HCT116 (cell line): ENCODE measurements around the gene CTNNA1. TPM values are rescaled to one million over a fixed set of nuclear protein-coding genes. Genes with fewer than 3 reads are reported as not detected.
A peak's percentile ranks its signal among the peaks of the same experiment; 100 is the strongest.
"Not testable (repeated sequence)": the region's sequence is repeated elsewhere in the genome, so short reads cannot be mapped to it uniquely, and the experiment has no call there.

Experiments
- ATAC-seq: fragments of 200-7000 bp; cut with Tn5 transposase; 2 replicates; pipeline ENCODE4 v1.9.1; 2020; ENCODE audit warnings: mild to moderate bottlenecking, moderate library complexity
- BruUV-seq: library from RNA; stranded (reverse); fragments of 400-500 nt; replicated peaks from 2 replicates; lab custom pipeline; 2021; lab: Mats Ljungman, UMichigan
- CTCF ChIA-PET: fragments of 300-600 bp; sonication (Branson Sonifier 250); formaldehyde crosslinking; loops from one replicate; lab custom pipeline; 2021; ENCODE audit warnings: antibody characterized with exemption; lab: Charles Lee
- POLR2A ChIA-PET: fragments of 300-600, 350-600 bp; sonication (Branson Sonifier 250); formaldehyde crosslinking; loops from one replicate; lab custom pipeline; 2021; ENCODE audit warnings: antibody characterized with exemption; lab: Charles Lee
- RAD21 ChIA-PET, 2 experiments: fragments of 300-600 bp; sonication (Branson Sonifier 250); formaldehyde crosslinking; loops; one replicate each; lab custom pipeline; 2023; ENCODE audit warnings: low total read pairs in 2 of 2; ENCODE audit not compliant: uncharacterized antibody in 2 of 2, unreplicated experiment in 2 of 2, low non-redundant PET in 1 of 2; lab: Charles Lee
- DNase-seq: peaks from one replicate; pipeline ENCODE4 v3.0.0-alpha.2; 2010; ENCODE audit warnings: low read depth, low spot score
- H2AFZ ChIP-seq: fragments of 200-600 bp; shearing (Covaris generic), sonication (generic); 2 replicates; pipeline ENCODE4 v1.6.1; 2017; ENCODE audit warnings: low read depth, mixed run types, mixed read lengths, antibody characterized with exemption, low read length; ENCODE audit not compliant: poor library complexity, severe bottlenecking
- H3K27ac ChIP-seq: 2 replicates; pipeline ENCODE4 v1.5.1; 2012; ENCODE audit warnings: low read depth, low read length
- H3K27me3 ChIP-seq: fragments of 200-600 bp; sonication (generic); 2 replicates; pipeline ENCODE4 v1.6.1; 2016; ENCODE audit warnings: mixed run types, low read length, mixed read lengths; ENCODE audit not compliant: insufficient read depth
- H3K36me3 ChIP-seq, 2 experiments: fragments of 200-500 bp in 1 of 2; fragments of 200-600 bp in 1 of 2; sonication (Bioruptor generic) in 1 of 2; sonication (generic) in 1 of 2; 2 replicates each; pipeline versions ENCODE4 v1.5.1 to v1.6.1; 2014 to 2016; ENCODE audit warnings: low read length in 2 of 2, inconsistent platforms in 1 of 2, mixed read lengths in 1 of 2, mixed run types in 1 of 2; ENCODE audit not compliant: insufficient read depth in 2 of 2, control insufficient read depth in 1 of 2
- H3K4me1 ChIP-seq, 2 experiments: fragments of 200-600 bp in 1 of 2; sonication (generic) in 1 of 2; 2 replicates each; pipeline versions ENCODE4 v1.5.1 to v1.6.1; 2012 to 2017; ENCODE audit warnings: low read length in 2 of 2, inconsistent platforms in 1 of 2, mild to moderate bottlenecking in 1 of 2, mixed read lengths in 1 of 2, mixed run types in 1 of 2, moderate library complexity in 1 of 2; ENCODE audit not compliant: insufficient read depth in 2 of 2, control insufficient read depth in 1 of 2
- H3K4me2 ChIP-seq: fragments of 200-600 bp; sonication (generic); 2 replicates; pipeline ENCODE4 v1.6.1; 2017; ENCODE audit warnings: mixed run types, low read length, mixed read lengths
- H3K4me3 ChIP-seq, 2 experiments: fragments of 200-600 bp in 1 of 2; sonication (generic) in 1 of 2; replicated peaks in 1 of 2; 2 replicates each; pipeline ENCODE4 v1.5.1; 2011 to 2016; ENCODE audit warnings: low read length in 2 of 2, control low read depth in 1 of 2, low read depth in 1 of 2, mild to moderate bottlenecking in 1 of 2, mixed read lengths in 1 of 2, mixed run types in 1 of 2
- H3K79me2 ChIP-seq: fragments of 200-600 bp; sonication (generic); 2 replicates; pipeline ENCODE4 v1.6.1; 2017; ENCODE audit warnings: mild to moderate bottlenecking, mixed run types, low read length, moderate library complexity, mixed read lengths; ENCODE audit not compliant: insufficient read depth
- H3K9ac ChIP-seq: fragments of 200-600 bp; sonication (generic); 2 replicates; pipeline ENCODE4 v1.6.1; 2016; ENCODE audit warnings: low read length, mixed read lengths
- H3K9me2 ChIP-seq: fragments of 200-600 bp; sonication (generic), shearing (Covaris generic); 2 replicates; pipeline ENCODE4 v1.6.1; 2017; ENCODE audit warnings: mixed run types, mild to moderate bottlenecking, moderate library complexity; ENCODE audit not compliant: insufficient read depth
- H3K9me3 ChIP-seq, 2 experiments: fragments of 200-500 bp in 1 of 2; fragments of 200-600 bp in 1 of 2; sonication (Bioruptor generic) in 1 of 2; sonication (generic) in 1 of 2; 2 replicates each; pipeline ENCODE4 v1.6.1; 2014 to 2017; ENCODE audit warnings: low read length in 2 of 2, mixed read lengths in 2 of 2, inconsistent platforms in 1 of 2, low read depth in 1 of 2, mild to moderate bottlenecking in 1 of 2, mixed run types in 1 of 2, moderate library complexity in 1 of 2; ENCODE audit not compliant: control insufficient read depth in 1 of 2, insufficient read depth in 1 of 2
- H4K20me1 ChIP-seq: fragments of 200-600 bp; sonication (generic), shearing (Covaris generic); 2 replicates; pipeline ENCODE4 v1.6.1; 2017; ENCODE audit warnings: mixed run types, mild to moderate bottlenecking, moderate library complexity; ENCODE audit not compliant: insufficient read depth
- ATF3 ChIP-seq: IDR thresholded peaks from 2 replicates; pipeline ENCODE4 v1.6.1; 2012
- CBX3 ChIP-seq: IDR thresholded peaks from 2 replicates; pipeline ENCODE4 v1.6.1; 2012; ENCODE audit warnings: low read depth
- CEBPB ChIP-seq: IDR thresholded peaks from 2 replicates; pipeline ENCODE4 v1.6.1; 2012; ENCODE audit warnings: low read depth
- EZH2 ChIP-seq: fragments of 200-600 bp; sonication (generic); IDR thresholded peaks from 2 replicates; pipeline ENCODE4 v1.6.1; 2017; ENCODE audit warnings: antibody characterized with exemption, mixed run types
- EZH2phosphoT487 ChIP-seq: fragments of 200-600 bp; IDR thresholded peaks from 2 replicates; pipeline ENCODE4 v1.6.1; 2018; ENCODE audit warnings: antibody characterized with exemption, borderline replicate concordance
- FOSL1 ChIP-seq: IDR thresholded peaks from 2 replicates; pipeline ENCODE4 v1.6.1; 2012; ENCODE audit warnings: low read depth
- JUND ChIP-seq: IDR thresholded peaks from 2 replicates; pipeline ENCODE4 v1.6.1; 2012
- MAX ChIP-seq: IDR thresholded peaks from 2 replicates; pipeline ENCODE4 v1.6.1; 2012
- POLR2A ChIP-seq: IDR thresholded peaks from 2 replicates; pipeline ENCODE4 v1.7.0; 2011; ENCODE audit warnings: borderline replicate concordance; ENCODE audit not compliant: insufficient read depth, insufficient read length; ENCODE audit errors: extremely low read depth
- POLR2AphosphoS5 ChIP-seq: IDR thresholded peaks from 2 replicates; pipeline ENCODE4 v1.6.1; 2011; ENCODE audit warnings: mild to moderate bottlenecking, low read depth, low read length, moderate library complexity
- RAD21 ChIP-seq: IDR thresholded peaks from 2 replicates; pipeline ENCODE4 v1.6.1; 2012; ENCODE audit warnings: low read depth, mild to moderate bottlenecking
- SIN3A ChIP-seq: IDR thresholded peaks from 2 replicates; pipeline ENCODE4 v1.6.1; 2012; ENCODE audit warnings: low read depth
- SP1 ChIP-seq: IDR thresholded peaks from 2 replicates; pipeline ENCODE4 v1.6.1; 2012; ENCODE audit warnings: low read depth
- SRF ChIP-seq: IDR thresholded peaks from 2 replicates; pipeline ENCODE4 v1.6.1; 2012; ENCODE audit warnings: low read depth
- YY1 ChIP-seq: IDR thresholded peaks from 2 replicates; pipeline ENCODE4 v1.6.1; 2011; ENCODE audit warnings: low read length, low read depth, moderate library complexity, mild to moderate bottlenecking; ENCODE audit not compliant: insufficient replicate concordance; ENCODE audit errors: extremely low read depth
- ZFX ChIP-seq: fragments of 450-650 bp; IDR thresholded peaks from 2 replicates; pipeline ENCODE4 v1.6.1; 2017
- intact Hi-C: fragments of 100-400 bp; cut with micrococcal nuclease; formaldehyde crosslinking; loops from 2 replicates; pipeline ENCODE4 v1.10.0; 2022
- total RNA-seq: library from RNA; stranded (reverse); gene quantifications from one replicate; pipeline ENCODE4 v1.2.1, GENCODE V29; 2021; ENCODE audit not compliant: unreplicated experiment
- TF ChIP-seq, protein P1 (sequence below): IDR thresholded peaks from 2 replicates; pipeline ENCODE4 v1.6.1; 2012; ENCODE audit warnings: low read depth
- TF ChIP-seq, protein P2 (sequence below), 3 experiments: fragments of 200-600 bp in 1 of 3; sonication (generic) in 1 of 3; IDR thresholded peaks in 2 of 3; conservative IDR thresholded peaks in 1 of 3; 2 replicates each; pipeline ENCODE4 v1.5.1; 2012 to 2017; ENCODE audit warnings: low read depth in 2 of 3, low read length in 2 of 3, antibody characterized with exemption in 1 of 3, borderline replicate concordance in 1 of 3, control low read depth in 1 of 3, mild to moderate bottlenecking in 1 of 3, mixed read lengths in 1 of 3, mixed run types in 1 of 3, moderate library complexity in 1 of 3; ENCODE audit not compliant: insufficient read depth in 1 of 3

The CTNNA1 gene
- total RNA-seq, 1 experiment from 2014 or later, result 313 TPM

DNA sequence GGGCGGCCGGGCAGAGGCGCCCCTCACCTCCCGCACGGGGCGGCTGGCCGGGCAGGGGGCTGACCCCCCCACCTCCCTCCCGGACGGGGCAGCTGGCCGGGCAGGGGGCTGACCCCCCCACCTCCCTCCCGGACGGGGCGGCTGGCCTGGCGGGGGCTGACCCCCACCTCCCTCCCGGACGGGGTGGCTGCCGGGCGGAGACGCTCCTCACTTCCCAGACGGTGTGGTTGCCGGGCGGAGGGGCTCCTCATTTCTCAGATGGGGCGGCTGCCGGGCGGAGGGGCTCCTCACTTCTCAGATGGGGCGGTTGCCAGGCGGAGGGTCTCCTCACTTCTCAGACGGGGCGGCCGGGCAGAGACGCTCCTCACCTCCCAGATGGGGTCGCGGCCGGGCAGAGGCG is 57.6 kb downstream of the CTNNA1 start:
- H3K27ac ChIP-seq, H3K27me3 ChIP-seq, H4K20me1 ChIP-seq, RAD21 ChIA-PET, BruUV-seq, POLR2A ChIA-PET, ATAC-seq, H3K4me3 ChIP-seq, H3K9me3 ChIP-seq, H3K9me2 ChIP-seq, H3K9ac ChIP-seq, DNase-seq, H3K4me2 ChIP-seq, H2AFZ ChIP-seq, intact Hi-C loops, H3K4me1 ChIP-seq: not testable (repeated sequence)
- H3K36me3 ChIP-seq, result peaks cover 12 to 13% of the 10 kb centered on the region in 2 experiments; a peak in 1 of 4 replicates
- peaks cover 65% of the 10 kb centered on the region for H3K79me2 ChIP-seq
- CTCF ChIA-PET, result interaction anchor here (1.3 kb wide), 1 partner anchor 21 kb away, joined by 5 read pairs; no protein-coding TSS in a partner anchor

DNA sequence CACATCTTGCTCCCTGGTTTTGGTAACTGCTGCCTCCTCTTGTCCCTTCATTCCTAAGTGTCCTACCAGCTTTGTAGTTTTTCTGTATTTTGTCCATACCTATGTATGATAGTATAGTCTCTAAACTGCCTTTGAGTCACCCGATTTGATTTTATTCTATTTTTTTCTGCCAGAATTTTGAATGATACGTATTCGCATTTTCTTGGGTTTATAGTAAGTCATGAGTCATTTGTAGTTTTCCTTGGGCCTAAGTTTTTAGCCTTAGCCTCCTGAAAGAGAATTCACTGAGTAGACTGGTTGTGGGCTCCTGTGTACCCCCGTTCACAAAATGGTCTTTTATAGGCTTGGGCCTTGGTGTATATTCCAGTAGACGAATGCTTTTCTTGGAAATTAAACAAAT is 62.3 kb downstream of the CTNNA1 start:
- Histone ChIP-seq H3K4me3 (no peak overlapping the region), H3K4me1 (no peaks in the 10 kb centered on the region), H3K36me3 (peaks cover 8 to 9% of the 10 kb centered on the region in 2 experiments; a peak in 1 of 4 replicates), H3K27ac (no peak overlapping the region), H3K79me2 (peaks cover 70% of the 10 kb centered on the region), H3K4me2 (no peak overlapping the region), H4K20me1 (no peaks in the 10 kb centered on the region), H3K9me3 (no peaks in the 10 kb centered on the region), H3K9me2 (no peaks in the 10 kb centered on the region), H2AFZ (no peak overlapping the region), H3K27me3 (no peaks in the 10 kb centered on the region), H3K9ac (no peak overlapping the region)
- ChIA-PET CTCF (no interaction called here), RAD21 (no interaction called here), POLR2A (no interaction called here)
- no peak for ATAC-seq
- DNase-seq, result no peak
- BruUV-seq, result TSS peak; percentile 1
- intact Hi-C loops, result no loop called here
- TF ChIP-seq JUND, result no peak
- no peak for TF ChIP-seq ZFX
- no peak for TF ChIP-seq RAD21
- no peak for TF ChIP-seq SIN3A
- no peak for TF ChIP-seq SP1
- TF ChIP-seq MAX, result no peak
- TF ChIP-seq POLR2A, result no peak
- no peak for TF ChIP-seq POLR2AphosphoS5
- no peak for TF ChIP-seq FOSL1
- TF ChIP-seq EZH2phosphoT487, result no peak
- TF ChIP-seq EZH2, result no peak
- no peak for TF ChIP-seq CEBPB
- no peak for TF ChIP-seq CBX3
- TF ChIP-seq YY1, result no peak
- TF ChIP-seq, protein P1, sequence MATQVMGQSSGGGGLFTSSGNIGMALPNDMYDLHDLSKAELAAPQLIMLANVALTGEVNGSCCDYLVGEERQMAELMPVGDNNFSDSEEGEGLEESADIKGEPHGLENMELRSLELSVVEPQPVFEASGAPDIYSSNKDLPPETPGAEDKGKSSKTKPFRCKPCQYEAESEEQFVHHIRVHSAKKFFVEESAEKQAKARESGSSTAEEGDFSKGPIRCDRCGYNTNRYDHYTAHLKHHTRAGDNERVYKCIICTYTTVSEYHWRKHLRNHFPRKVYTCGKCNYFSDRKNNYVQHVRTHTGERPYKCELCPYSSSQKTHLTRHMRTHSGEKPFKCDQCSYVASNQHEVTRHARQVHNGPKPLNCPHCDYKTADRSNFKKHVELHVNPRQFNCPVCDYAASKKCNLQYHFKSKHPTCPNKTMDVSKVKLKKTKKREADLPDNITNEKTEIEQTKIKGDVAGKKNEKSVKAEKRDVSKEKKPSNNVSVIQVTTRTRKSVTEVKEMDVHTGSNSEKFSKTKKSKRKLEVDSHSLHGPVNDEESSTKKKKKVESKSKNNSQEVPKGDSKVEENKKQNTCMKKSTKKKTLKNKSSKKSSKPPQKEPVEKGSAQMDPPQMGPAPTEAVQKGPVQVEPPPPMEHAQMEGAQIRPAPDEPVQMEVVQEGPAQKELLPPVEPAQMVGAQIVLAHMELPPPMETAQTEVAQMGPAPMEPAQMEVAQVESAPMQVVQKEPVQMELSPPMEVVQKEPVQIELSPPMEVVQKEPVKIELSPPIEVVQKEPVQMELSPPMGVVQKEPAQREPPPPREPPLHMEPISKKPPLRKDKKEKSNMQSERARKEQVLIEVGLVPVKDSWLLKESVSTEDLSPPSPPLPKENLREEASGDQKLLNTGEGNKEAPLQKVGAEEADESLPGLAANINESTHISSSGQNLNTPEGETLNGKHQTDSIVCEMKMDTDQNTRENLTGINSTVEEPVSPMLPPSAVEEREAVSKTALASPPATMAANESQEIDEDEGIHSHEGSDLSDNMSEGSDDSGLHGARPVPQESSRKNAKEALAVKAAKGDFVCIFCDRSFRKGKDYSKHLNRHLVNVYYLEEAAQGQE, result no peak
- TF ChIP-seq SRF, result no peak
- TF ChIP-seq ATF3, result no peak
- TF ChIP-seq, protein P2, sequence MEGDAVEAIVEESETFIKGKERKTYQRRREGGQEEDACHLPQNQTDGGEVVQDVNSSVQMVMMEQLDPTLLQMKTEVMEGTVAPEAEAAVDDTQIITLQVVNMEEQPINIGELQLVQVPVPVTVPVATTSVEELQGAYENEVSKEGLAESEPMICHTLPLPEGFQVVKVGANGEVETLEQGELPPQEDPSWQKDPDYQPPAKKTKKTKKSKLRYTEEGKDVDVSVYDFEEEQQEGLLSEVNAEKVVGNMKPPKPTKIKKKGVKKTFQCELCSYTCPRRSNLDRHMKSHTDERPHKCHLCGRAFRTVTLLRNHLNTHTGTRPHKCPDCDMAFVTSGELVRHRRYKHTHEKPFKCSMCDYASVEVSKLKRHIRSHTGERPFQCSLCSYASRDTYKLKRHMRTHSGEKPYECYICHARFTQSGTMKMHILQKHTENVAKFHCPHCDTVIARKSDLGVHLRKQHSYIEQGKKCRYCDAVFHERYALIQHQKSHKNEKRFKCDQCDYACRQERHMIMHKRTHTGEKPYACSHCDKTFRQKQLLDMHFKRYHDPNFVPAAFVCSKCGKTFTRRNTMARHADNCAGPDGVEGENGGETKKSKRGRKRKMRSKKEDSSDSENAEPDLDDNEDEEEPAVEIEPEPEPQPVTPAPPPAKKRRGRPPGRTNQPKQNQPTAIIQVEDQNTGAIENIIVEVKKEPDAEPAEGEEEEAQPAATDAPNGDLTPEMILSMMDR (IDR thresholded peaks at IDR 0.05 in 2 of 3, conservative IDR thresholded peaks at IDR 0.05 in 1 of 3; ENCODE audit: borderline replicate concordance in 1 of 3, insufficient read depth in 1 of 3, low read depth in 2 of 3, low read length in 2 of 3), result no peak
